ENCODE measurements around the gene BRI3BP. TPM values are rescaled to one million over a fixed set of nuclear protein-coding genes. Genes with fewer than 3 reads are reported as not detected.
A peak's percentile ranks its signal among the peaks of the same experiment; 100 is the strongest.

The BRI3BP gene, protein sequence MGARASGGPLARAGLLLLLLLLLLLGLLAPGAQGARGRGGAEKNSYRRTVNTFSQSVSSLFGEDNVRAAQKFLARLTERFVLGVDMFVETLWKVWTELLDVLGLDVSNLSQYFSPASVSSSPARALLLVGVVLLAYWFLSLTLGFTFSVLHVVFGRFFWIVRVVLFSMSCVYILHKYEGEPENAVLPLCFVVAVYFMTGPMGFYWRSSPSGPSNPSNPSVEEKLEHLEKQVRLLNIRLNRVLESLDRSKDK
- 14.5 and 14.6 TPM in 2 replicates for total RNA-seq

DNA sequence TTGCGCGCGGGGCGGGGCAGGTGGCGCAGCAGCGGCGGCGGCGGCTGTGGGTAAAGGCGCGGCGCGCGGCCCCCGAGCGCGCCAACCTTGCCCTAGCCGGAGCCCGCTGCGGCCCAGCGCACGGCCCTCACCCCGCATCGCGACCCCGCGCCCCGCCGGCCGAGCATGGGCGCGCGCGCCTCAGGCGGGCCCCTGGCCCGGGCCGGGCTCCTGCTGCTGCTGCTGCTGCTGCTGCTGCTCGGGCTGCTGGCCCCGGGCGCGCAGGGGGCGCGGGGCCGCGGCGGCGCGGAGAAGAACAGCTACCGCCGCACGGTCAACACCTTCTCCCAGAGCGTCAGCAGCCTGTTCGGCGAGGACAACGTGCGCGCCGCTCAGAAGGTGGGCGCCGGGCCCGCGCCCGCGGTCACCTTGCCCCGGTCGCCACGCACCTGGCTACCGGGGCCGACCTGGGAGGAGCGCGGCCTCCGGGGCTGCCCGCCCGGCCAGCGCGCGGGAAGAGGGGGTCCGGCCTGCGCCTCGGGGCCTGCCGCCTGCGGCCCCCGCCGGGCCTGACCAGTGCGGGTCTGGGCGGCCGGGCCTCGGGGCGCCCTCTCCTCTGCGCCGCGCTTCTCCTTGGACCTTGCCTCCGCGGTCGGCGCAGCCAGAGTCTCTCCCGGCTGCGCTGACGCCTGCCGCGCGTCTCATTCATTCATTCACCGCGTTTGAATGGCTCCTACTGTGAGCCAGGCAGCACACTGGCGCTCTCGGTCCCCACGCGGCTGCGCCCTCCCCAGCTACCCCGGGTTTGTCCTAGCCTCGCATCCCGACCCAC lies at the start of gene BRI3BP:
Gene BRI3BP, plus strand, starts transcription at position 20 of the 811 bp plus-strand sequence. Its CDS starts 146 bp downstream, at position 166.
- H3K9me3 Mint-ChIP-seq: no peaks in the 10 kb centered on the region
- peak within 1 kb of the TSS; percentile 93 for H3K4me3 Mint-ChIP-seq
- POLR2A ChIA-PET: interaction anchor here (0.5 to 3.4 kb wide), 8 partner anchors 7 to 1332 kb away, joined by 3 to 30 read pairs (median 8); partner anchors contain the start of gene UBC
- H3K27ac Mint-ChIP-seq: peak within 1 kb of the TSS; percentile 95
- peaks cover 50% of the 10 kb centered on the region for H3K4me1 Mint-ChIP-seq
- DNase-seq (peak; percentile 81), ATAC-seq (ENCODE audit: low read depth) (peak; percentile 26)
- TF ChIP-seq, protein P1, sequence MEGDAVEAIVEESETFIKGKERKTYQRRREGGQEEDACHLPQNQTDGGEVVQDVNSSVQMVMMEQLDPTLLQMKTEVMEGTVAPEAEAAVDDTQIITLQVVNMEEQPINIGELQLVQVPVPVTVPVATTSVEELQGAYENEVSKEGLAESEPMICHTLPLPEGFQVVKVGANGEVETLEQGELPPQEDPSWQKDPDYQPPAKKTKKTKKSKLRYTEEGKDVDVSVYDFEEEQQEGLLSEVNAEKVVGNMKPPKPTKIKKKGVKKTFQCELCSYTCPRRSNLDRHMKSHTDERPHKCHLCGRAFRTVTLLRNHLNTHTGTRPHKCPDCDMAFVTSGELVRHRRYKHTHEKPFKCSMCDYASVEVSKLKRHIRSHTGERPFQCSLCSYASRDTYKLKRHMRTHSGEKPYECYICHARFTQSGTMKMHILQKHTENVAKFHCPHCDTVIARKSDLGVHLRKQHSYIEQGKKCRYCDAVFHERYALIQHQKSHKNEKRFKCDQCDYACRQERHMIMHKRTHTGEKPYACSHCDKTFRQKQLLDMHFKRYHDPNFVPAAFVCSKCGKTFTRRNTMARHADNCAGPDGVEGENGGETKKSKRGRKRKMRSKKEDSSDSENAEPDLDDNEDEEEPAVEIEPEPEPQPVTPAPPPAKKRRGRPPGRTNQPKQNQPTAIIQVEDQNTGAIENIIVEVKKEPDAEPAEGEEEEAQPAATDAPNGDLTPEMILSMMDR (IDR thresholded peaks at IDR 0.05): no peak
- CTCF ChIA-PET: interaction anchor here (1.0 kb wide), 1 partner anchor 75 kb away, joined by 3 read pairs; no protein-coding TSS in a partner anchor
- H3K36me3 Mint-ChIP-seq (ENCODE audit: low read depth): peaks cover 2% of the 10 kb centered on the region
- intact Hi-C loops (cut with micrococcal nuclease): loop anchor here (1.0 to 10.0 kb wide), 4 partner anchors 55 to 539 kb away; partner anchors contain the start of gene AACS
- no peaks in the 10 kb centered on the region for H3K27me3 Mint-ChIP-seq

DNA sequence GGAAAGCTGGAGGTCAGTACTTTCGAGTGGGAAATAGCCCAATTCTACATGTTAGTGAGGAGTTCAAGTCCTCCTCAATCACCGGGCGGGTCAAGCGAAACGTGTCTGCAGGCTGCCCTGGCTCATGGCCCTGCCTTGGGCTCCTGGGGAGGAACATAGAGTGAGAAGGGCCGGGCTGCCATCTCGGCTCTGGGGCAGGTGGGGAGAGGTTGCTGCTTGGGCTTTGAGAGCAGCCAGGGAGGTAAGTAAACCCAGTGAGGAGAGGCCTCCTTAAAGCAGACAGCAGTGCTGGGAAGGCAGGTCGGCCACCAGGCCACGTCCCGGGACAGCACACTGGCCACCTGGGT lies 47.0 kb upstream of the BRI3BP start:
- Mint-ChIP-seq H3K4me1 (no peaks in the 10 kb centered on the region), H3K27me3 (no peaks in the 10 kb centered on the region), H3K9me3 (no peaks in the 10 kb centered on the region), H3K36me3 (ENCODE audit: low read depth) (peaks cover 71% of the 10 kb centered on the region), H3K27ac (no peak overlapping the region), H3K4me3 (no peak overlapping the region)
- intact Hi-C loops (cut with micrococcal nuclease): no loop called here
- ATAC-seq (ENCODE audit: low read depth): no peak
- POLR2A ChIA-PET: no interaction called here
- CTCF ChIA-PET: no interaction called here
- no peak for DNase-seq
- TF ChIP-seq, protein P1 (IDR thresholded peaks at IDR 0.05): no peak

DNA sequence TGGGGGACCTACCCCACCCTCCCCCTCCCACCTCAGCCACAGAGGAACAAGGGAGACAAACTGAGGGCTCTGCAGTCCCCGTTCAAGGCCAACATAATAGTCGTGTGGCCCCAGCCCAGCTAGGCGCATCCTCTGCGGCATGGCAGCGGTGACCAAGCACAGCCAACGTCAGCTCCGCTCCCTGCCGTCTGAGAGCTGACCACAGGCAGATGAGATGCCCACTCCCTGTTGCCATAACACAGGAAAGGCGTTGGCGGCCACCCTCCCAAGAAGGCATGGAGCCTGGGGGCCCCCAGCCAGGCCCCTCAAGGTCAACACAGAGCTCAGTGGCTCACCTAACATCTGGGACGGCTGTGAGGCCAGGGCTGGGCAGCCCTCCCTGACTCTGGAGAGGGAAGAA lies 46.4 kb upstream of the BRI3BP start:
- DNase-seq: no peak
- ChIA-PET POLR2A (no interaction called here), CTCF (no interaction called here)
- Mint-ChIP-seq H3K27me3 (no peaks in the 10 kb centered on the region), H3K27ac (no peak overlapping the region), H3K9me3 (no peaks in the 10 kb centered on the region), H3K36me3 (ENCODE audit: low read depth) (peaks cover 77% of the 10 kb centered on the region), H3K4me1 (no peaks in the 10 kb centered on the region), H3K4me3 (no peak overlapping the region)
- no peak for ATAC-seq (ENCODE audit: low read depth)
- intact Hi-C loops (cut with micrococcal nuclease): no loop called here
- TF ChIP-seq, protein P1 (IDR thresholded peaks at IDR 0.05): no peak

DNA sequence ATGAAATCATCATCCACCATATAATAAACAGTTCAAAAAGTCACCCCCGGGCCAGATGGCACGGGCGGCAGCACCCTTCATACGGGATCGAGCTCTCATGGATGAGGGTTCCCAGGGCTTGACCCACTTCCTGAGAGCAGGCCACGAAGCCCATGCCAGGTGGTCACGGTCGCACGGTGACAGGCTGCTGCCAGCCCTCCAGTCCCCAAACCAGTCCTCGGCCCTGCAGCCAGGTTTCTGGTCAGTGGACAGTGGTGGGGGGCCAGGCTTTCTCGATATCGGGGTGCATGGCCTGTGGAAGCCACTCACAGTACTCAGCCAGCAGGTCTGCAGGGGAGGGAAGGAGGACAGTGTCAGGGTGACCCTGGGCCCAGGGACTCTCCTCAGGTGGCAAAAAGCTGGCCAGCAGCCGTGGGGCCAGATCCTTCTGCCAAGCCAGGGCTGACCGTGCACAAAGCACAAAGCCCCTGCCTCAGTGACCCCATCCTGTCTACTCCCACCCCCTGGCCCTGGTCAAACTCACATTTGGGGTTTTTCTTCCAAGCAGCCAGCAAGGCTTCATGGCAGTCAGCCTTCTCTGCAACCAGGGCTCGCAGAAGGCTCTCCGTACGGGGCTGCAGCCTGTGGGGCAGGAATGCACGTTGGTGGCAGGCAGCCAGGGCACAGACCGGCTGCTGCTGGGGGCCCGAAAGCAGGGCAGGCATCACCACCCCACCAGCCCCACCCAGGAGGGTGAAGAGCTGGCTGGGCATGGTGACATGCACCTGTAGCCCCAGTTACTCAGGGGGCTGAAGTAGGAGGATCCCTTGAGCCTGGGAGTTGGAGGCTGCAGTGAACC lies 45.7 kb upstream of the BRI3BP start:
- Mint-ChIP-seq H3K4me1 (no peaks in the 10 kb centered on the region), H3K36me3 (ENCODE audit: low read depth) (peaks cover 80% of the 10 kb centered on the region), H3K27ac (no peak overlapping the region), H3K27me3 (no peaks in the 10 kb centered on the region), H3K4me3 (no peak overlapping the region), H3K9me3 (no peaks in the 10 kb centered on the region)
- ChIA-PET POLR2A (no interaction called here), CTCF (no interaction called here)
- TF ChIP-seq, protein P1 (IDR thresholded peaks at IDR 0.05): no peak
- no peak for ATAC-seq (ENCODE audit: low read depth)
- no peak for DNase-seq
- intact Hi-C loops (cut with micrococcal nuclease): no loop called here

Measured in activated B cell treated with CpG ODN at 0.5 μM for 24 hours (primary cell).